Activated naive CD4-positive, alpha-beta T cell treated with anti-CD3 and anti-CD28 coated beads, Interleukin-2, amount 10 ng/mL, durations not matched to agents 5 hours and 36 hours (primary cell): ENCODE measurements around the gene ATG4C. TPM values are rescaled to one million over a fixed set of nuclear protein-coding genes. Genes with fewer than 3 reads are reported as not detected.

Experiments used
- total RNA-seq, 2 experiments: library from RNA; stranded (reverse); gene quantifications; one replicate each; pipeline ENCODE4 v1.2.3, GENCODE V29; 2021

The ATG4C gene, protein sequence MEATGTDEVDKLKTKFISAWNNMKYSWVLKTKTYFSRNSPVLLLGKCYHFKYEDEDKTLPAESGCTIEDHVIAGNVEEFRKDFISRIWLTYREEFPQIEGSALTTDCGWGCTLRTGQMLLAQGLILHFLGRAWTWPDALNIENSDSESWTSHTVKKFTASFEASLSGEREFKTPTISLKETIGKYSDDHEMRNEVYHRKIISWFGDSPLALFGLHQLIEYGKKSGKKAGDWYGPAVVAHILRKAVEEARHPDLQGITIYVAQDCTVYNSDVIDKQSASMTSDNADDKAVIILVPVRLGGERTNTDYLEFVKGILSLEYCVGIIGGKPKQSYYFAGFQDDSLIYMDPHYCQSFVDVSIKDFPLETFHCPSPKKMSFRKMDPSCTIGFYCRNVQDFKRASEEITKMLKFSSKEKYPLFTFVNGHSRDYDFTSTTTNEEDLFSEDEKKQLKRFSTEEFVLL
- 10 to 100 TPM; 11.2 to 11.5 TPM for total RNA-seq

DNA sequence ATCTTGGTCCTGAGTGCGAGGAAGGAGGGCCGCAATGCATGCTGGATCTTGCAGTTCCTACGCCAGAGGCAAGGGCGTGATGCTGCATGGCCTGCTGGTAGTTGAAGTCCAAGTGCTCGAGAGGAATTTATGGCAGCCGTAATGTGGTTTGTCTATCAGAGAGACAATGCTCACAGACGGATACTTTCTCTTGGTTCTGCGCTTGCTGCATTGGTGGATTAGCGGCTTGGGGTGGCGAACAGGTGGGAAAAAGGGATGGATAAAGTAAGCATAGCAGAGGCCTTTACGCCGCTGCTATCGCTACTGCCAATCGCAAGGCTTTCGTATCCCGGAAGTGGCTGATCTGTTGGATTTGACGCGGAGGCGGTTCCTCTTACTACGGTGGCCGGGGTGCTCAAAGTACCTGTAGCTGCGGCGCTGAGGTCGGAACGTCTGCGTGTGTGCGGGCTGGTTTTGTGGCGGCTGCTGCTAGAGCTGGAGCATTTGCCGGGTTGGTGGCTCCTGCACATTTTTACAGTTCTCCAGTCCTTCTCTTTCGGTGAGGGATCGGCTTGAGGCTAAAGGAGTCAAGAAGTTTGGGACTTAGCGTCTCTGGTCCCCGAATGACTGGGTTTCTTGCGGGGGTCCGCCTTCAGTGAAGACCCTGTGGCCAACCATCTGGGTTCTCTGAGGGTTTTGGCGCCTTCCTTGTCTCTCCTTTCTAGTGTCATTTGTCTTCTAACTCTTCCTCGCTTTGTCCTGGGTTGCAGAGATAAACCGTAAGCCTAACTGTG, at the start of gene ATG4C:
TSS of gene ATG4C (plus strand) at position 397 of the 773 bp plus-strand sequence. CDS start 19,655 bp downstream, outside the sequence.

Other genes starting within 250 kb of the ATG4C start
- not detected for gene ANGPTL3, start 186.6 kb upstream of the ATG4C start, total RNA-seq
- gene DOCK7, start 95.7 kb upstream of the ATG4C start, total RNA-seq = 10 to 100 TPM in 1 of 2 experiments, 1 to 10 TPM in 1; 6.5 to 10.7 TPM